HEK293 (cell line): ENCODE results near the gene C4orf50.

Experiments used
- CTCF ChIP-seq: fragments of 450-650 bp; formaldehyde crosslinking; IDR thresholded peaks from 2 replicates; pipeline ENCODE4 v1.5.1; 2016; ENCODE audit warnings: missing biosample characterization, missing genetic modification characterization
- PBX3 ChIP-seq: sonication (generic); formaldehyde crosslinking; IDR thresholded peaks from 2 replicates; pipeline ENCODE4 v1.8.1; 2022; ENCODE audit warnings: mild to moderate bottlenecking, moderate library complexity, missing genetic modification reagents
- TCF7L2 ChIP-seq: IDR thresholded peaks from 2 replicates; pipeline ENCODE4 v1.6.1; 2011; ENCODE audit warnings: low read depth, mild to moderate bottlenecking, inconsistent platforms, low read length, moderate library complexity, borderline replicate concordance
- YY2 ChIP-seq: fragments of 450-650 bp; formaldehyde crosslinking; IDR thresholded peaks from 2 replicates; pipeline ENCODE4 v1.5.1; 2016; ENCODE audit warnings: missing biosample characterization, missing genetic modification characterization
- ZBTB8A ChIP-seq: fragments of 450-650 bp; formaldehyde crosslinking; IDR thresholded peaks from 2 replicates; pipeline ENCODE4 v1.5.1; 2016; ENCODE audit warnings: missing biosample characterization, missing genetic modification characterization
- ZNF140 ChIP-seq: fragments of 450-650 bp; formaldehyde crosslinking; IDR thresholded peaks from 2 replicates; pipeline ENCODE4 v1.5.1; 2016; ENCODE audit warnings: missing biosample characterization, missing genetic modification characterization
- ZNF830 ChIP-seq: fragments of 450-650 bp; IDR thresholded peaks from 2 replicates; pipeline ENCODE4 v1.5.0; 2018; ENCODE audit warnings: missing biosample characterization, missing genetic modification characterization, low read depth, mild to moderate bottlenecking, moderate library complexity

- TF ChIP-seq ZNF140 (tag by site-specific recombination) (no peak), YY2 (tag by site-specific recombination) (no peak), ZNF830 (tag by site-specific recombination) (no peak), CTCF (tag by site-specific recombination) (no peak), TCF7L2 (no peak), ZBTB8A (tag by site-specific recombination) (no peak), PBX3 (no peak)
Observed at GRCh38 chr4:6022607-6023288, 4.5 kb upstream of the C4orf50 start.
